Prostate gland (tissue), 2 donors: ENCODE results near the gene RO60. TPM values are rescaled to one million over a fixed set of nuclear protein-coding genes. Genes with fewer than 3 reads are reported as not detected.

ENCODE experiments used
- DNase-seq: peaks from one replicate; pipeline ENCODE4 v3.0.0-alpha.2; 2019; ENCODE audit warnings: low spot score
- H3K27ac ChIP-seq, 2 donors: fragments of 200-600 bp; sonication (generic); 2 replicates each; pipeline ENCODE4 v1.5.1; 2017 to 2019
- H3K27me3 ChIP-seq: fragments of 200-600 bp; sonication (generic); replicated peaks from 2 replicates; pipeline ENCODE4 v1.5.1; 2019; ENCODE audit not compliant: insufficient read depth
- H3K36me3 ChIP-seq, 2 donors: fragments of 200-600 bp; sonication (generic); 1 replicate in 1 of 2; 2 replicates in 1 of 2; pipeline versions ENCODE4 v1.5.1 to v1.8.1; 2017 to 2019
- H3K4me1 ChIP-seq: fragments of 200-600 bp; sonication (generic); replicated peaks from 2 replicates; pipeline ENCODE4 v1.5.1; 2019
- H3K4me3 ChIP-seq, 2 donors: fragments of 200-600 bp; sonication (generic); 2 replicates each; pipeline ENCODE4 v1.5.1; 2017 to 2019
- H3K9me3 ChIP-seq: fragments of 200-600 bp; sonication (generic); 2 replicates; pipeline ENCODE4 v1.5.1; 2017
- CTCF ChIP-seq, 4 experiments: fragments of 200-600 bp in 2 of 4; fragments of 450-650 bp in 2 of 4; sonication (generic) in 2 of 4; IDR thresholded peaks; 1 replicate in 3 of 4; 2 replicates in 1 of 4; pipeline ENCODE4 v1.5.1; 2016 to 2019; ENCODE audit warnings: antibody characterized with exemption in 4 of 4, mild to moderate bottlenecking in 2 of 4, moderate library complexity in 2 of 4
- POLR2A ChIP-seq: fragments of 450-650 bp; IDR thresholded peaks from one replicate; pipeline ENCODE4 v1.6.1; 2016; ENCODE audit warnings: antibody characterized with exemption, mild to moderate bottlenecking
- POLR2AphosphoS5 ChIP-seq: sonication (generic); formaldehyde crosslinking; IDR thresholded peaks from one replicate; pipeline ENCODE4 v1.6.1; 2017; ENCODE audit warnings: antibody characterized with exemption
- WGBS: methylation state at CpG from one replicate; pipeline ENCODE4 v1.1.5; 2018; 5-methylcytosine and 5-hydroxymethylcytosine counted together
- intact Hi-C: fragments of 100-400 bp; cut with DNase I; formaldehyde crosslinking; loops from one replicate; pipeline ENCODE4 v1.14.2; 2022
- total RNA-seq, 2 donors: library from RNA; depleted of rRNA; stranded (reverse); fragments of >200 nt; gene quantifications; one replicate each; pipeline ENCODE4 v1.1.0, GENCODE V29; 2016

RO60 gene
- total RNA-seq, 2 donors from 2014 or later: 92.8 to 93.8 TPM

DNA sequence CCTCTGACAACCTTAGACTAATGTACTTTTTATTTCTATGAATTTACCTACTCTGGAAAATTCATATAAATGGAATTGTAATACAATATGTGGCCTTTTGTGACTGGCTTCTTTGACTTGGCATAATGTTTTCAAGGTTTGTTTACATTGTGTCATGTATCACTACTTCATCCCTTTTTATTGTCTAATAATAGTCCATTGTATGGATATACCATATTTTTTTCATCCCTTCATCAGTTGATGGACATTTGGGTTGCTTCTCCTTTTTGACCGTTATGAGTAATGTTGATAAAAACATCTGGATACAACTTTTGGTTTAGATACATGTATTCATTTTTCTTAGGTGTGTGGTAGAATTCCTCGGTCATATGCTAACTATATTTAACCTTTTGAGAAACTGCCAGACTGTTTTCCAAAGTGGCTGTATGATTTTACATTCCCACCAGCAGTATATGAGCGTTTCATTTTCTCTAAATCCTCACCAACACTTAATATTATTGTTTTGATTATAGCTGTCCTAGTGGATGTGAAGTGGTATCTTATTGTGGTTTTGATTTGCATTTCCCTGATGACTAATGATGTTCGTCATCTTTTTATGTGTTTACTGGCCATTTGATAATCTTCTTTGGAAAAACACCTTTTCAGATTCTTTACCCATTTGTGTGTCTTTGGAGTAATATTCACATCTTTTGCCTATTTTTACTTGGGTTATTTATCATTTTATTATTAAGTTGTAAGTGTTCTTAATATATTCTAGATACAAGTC is 3.5 kb downstream of the RO60 start:
- no peak for DNase-seq
- no peak overlapping the region for H3K4me3 ChIP-seq
- H3K27ac ChIP-seq: no peak overlapping the region
- H3K4me1 ChIP-seq: no peaks in the 10 kb centered on the region
- H3K27me3 ChIP-seq: no peaks in the 10 kb centered on the region
- intact Hi-C loops: loop anchor here (5.0 kb wide), 2 partner anchors 39 to 59 kb away; partner anchors contain the start of gene CDC73
- no peaks in the 10 kb centered on the region for H3K36me3 ChIP-seq
- no peak for TF ChIP-seq CTCF (IDR thresholded peaks at IDR 0.05)
- no peak for TF ChIP-seq POLR2A
- no peak for TF ChIP-seq POLR2AphosphoS5
- H3K9me3 ChIP-seq: no peaks in the 10 kb centered on the region
- 94% methylated on average over 4 of the region's 4 CpGs for WGBS

GRCh38 chr1:193065954-193066353 is 6.5 kb downstream of the RO60 start:
- no peaks in the 10 kb centered on the region for H3K36me3 ChIP-seq
- H3K27me3 ChIP-seq: no peaks in the 10 kb centered on the region
- no peak for DNase-seq
- no peaks in the 10 kb centered on the region for H3K9me3 ChIP-seq
- no peak overlapping the region for H3K4me3 ChIP-seq
- no peak overlapping the region for H3K27ac ChIP-seq
- TF ChIP-seq POLR2A: no peak
- no peak for TF ChIP-seq CTCF (IDR thresholded peaks at IDR 0.05)
- TF ChIP-seq POLR2AphosphoS5: no peak
- intact Hi-C loops: no loop called here
- H3K4me1 ChIP-seq: no peaks in the 10 kb centered on the region

GRCh38 chr1:193066606-193067005 is 7.2 kb downstream of the RO60 start:
- no peaks in the 10 kb centered on the region for H3K9me3 ChIP-seq
- H3K36me3 ChIP-seq: no peaks in the 10 kb centered on the region
- H3K4me1 ChIP-seq: no peaks in the 10 kb centered on the region
- WGBS: 77% methylated on average over 4 of the region's 4 CpGs
- DNase-seq: no peak
- H3K4me3 ChIP-seq: no peak overlapping the region
- no peaks in the 10 kb centered on the region for H3K27me3 ChIP-seq
- intact Hi-C loops: no loop called here
- TF ChIP-seq POLR2AphosphoS5: no peak
- no peak for TF ChIP-seq POLR2A
- TF ChIP-seq CTCF (IDR thresholded peaks at IDR 0.05): no peak
- H3K27ac ChIP-seq: no peak overlapping the region

DNA sequence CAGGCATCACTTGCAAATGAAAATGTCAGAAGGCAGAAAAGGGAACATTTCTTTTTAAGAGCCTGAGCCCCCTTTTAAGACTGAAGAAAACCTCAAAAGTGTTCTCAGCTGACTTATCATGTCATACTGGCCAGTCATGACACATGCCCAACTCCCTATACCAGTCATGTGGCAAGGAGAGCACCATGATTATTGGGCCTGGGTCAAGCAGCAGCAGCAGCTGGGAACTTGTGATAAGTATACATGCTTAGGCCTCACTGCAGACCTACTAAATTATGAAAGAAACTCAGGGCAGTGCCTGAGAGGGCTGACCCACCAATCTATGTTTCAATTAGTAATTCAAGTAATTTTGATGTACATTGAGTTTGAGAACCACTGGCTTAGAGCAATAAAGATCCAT is 8.6 kb downstream of the RO60 start:
- H3K27ac ChIP-seq: no peak overlapping the region
- H3K9me3 ChIP-seq: no peaks in the 10 kb centered on the region
- intact Hi-C loops: no loop called here
- TF ChIP-seq POLR2A (no peak), POLR2AphosphoS5 (no peak), CTCF (IDR thresholded peaks at IDR 0.05) (no peak)
- H3K27me3 ChIP-seq: no peaks in the 10 kb centered on the region
- H3K36me3 ChIP-seq: no peaks in the 10 kb centered on the region
- H3K4me3 ChIP-seq: no peak overlapping the region
- H3K4me1 ChIP-seq: no peaks in the 10 kb centered on the region
- no peak for DNase-seq

DNA sequence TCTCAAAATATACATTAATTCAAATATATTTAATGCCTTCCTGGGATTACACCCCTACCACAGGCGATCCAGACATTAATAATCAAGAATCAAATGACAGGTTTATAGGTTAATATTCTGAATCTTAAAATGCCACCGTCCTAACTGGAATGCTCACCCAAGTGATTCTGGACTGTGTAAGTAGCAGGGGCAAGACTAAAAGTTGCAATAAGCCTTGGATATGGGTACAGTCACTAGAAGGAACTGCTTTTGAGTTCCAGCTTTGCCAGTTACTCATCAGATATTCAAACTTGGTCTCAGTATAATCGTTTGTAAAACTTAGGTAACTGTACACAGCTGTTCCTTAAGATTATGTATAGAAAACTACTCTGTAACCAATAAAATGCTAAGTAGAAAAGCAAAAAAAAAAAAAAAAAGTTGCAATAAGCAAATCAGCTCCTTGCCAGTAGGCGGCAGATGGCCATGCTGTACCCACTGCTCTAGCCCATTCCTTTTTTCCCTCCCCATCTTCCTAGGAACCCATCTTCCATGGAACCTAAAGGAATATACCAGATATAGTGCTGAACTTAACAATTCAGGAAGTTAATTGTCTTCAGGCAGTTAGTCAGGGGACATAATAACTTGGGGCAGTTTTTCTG is 10.5 kb downstream of the RO60 start:
- no peaks in the 10 kb centered on the region for H3K36me3 ChIP-seq
- 77% methylated on average over 4 of the region's 4 CpGs for WGBS
- no peaks in the 10 kb centered on the region for H3K9me3 ChIP-seq
- intact Hi-C loops: no loop called here
- H3K27me3 ChIP-seq: no peaks in the 10 kb centered on the region
- DNase-seq: no peak
- H3K27ac ChIP-seq: no peak overlapping the region
- H3K4me3 ChIP-seq: no peak overlapping the region
- TF ChIP-seq CTCF (IDR thresholded peaks at IDR 0.05) (no peak), POLR2AphosphoS5 (no peak), POLR2A (no peak)
- H3K4me1 ChIP-seq: no peaks in the 10 kb centered on the region
